GM21447 (cell line): ENCODE measurements around the gene NR2C2.
"Not testable (repeated sequence)": the region's sequence is repeated elsewhere in the genome, so short reads cannot be mapped to it uniquely, and the experiment has no call there.

ENCODE experiments used
- ATAC-seq: cut with Tn5 transposase; IDR thresholded peaks from one replicate; pipeline ENCODE4 v1.9.1; 2021; ENCODE audit not compliant: unreplicated experiment

NR2C2 gene

GRCh38 chr3:14957153-14957552 lies 9.8 kb downstream of the NR2C2 start:
- no peak for ATAC-seq

- no peak for ATAC-seq
These were observed 10.5 kb downstream of the NR2C2 start for GRCh38 chr3:14957925-14958324.

- ATAC-seq: peak; percentile 55
These were observed 12.1 kb downstream of the NR2C2 start for GRCh38 chr3:14959359-14959943.

DNA sequence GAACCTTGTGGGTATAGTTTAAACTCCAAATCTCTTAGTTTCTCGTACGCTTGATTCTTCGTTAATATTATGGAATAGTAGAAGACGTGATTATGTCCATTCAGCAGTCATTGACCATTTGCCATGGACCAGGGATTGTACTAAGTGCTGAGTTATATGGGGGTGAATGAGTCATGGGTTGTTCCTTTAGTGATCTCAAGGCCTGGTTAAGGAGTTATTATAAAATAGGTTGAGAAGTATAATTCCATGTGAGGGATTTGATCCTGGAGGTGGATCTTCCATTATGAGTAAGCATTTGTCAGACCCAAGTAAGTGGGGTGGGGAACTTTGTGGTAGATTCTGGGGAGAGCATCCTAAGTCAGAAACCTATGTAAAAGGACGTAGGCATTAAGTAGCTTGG lies 15.4 kb downstream of the NR2C2 start:
- ATAC-seq: no peak

GRCh38 chr3:14967285-14967684 lies 19.9 kb downstream of the NR2C2 start:
- ATAC-seq: no peak

DNA sequence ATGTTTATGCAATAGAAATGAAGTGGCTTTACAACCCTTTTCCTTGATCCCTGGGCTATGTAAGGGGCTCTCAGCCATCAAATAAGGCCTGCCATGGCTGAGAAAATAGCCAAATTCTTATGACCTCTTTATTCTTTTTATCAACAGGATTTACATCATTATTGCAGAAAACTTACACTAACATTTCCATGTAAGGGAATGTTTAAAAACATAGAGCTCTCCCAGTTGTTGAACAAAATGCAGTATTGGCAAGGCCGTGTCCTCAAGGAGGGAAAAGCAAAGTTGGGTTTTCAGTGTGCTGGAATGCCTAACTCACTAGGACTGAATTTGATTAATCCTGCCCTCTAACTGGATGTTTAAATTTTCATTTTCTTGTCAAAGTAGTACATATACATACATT lies 22.3 kb downstream of the NR2C2 start:
- no peak for ATAC-seq

GRCh38 chr3:14976317-14976716 lies 28.9 kb downstream of the NR2C2 start:
- no peak for ATAC-seq

DNA sequence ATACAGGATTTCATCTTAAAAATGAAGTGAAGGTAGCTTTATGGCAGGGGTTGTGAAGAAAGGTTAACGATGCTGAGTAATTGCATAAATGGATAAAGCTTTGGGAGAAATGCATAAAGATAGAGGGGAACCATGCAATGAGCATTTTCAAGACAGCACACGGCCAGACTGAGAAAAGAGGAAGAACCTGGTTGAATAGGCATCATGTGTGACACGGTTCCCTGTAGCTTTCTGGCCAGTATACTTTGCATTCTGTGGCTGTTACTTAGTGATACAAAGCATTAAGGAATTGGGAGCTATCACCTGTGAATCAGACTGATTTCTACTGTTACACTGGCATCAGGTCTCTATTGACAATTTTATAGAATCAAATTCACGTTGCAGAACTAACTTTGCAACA lies 33.3 kb downstream of the NR2C2 start:
- no peak for ATAC-seq

DNA sequence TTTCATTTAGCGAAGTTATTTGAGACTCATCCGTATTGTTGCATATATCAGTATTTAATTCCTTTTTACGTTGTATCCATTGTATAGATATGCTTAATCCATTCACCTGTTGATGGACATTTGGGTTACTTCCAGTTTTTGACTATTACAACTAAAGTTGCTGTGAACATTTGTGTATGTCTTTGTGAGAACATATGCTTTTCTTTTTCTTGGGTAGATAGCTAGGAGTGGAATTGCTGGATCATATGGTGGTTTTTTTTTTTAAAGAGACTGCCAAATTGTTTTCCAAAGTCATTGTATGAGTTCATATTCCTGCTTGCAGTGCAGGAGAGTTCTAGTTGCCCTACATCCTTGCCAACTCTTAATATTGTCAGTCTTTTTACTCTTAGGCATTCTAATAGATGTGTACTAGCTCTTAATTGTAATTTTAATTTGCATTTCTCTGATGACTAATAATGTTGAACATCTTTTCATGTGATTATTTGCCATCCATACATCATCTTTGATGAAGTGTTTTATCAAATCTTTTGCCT lies 37.3 kb downstream of the NR2C2 start:
- no peak for ATAC-seq

GRCh38 chr3:14988988-14989394 lies 41.6 kb downstream of the NR2C2 start:
- peak; percentile 100 for ATAC-seq

- ATAC-seq: no peak
These were observed 42.8 kb downstream of the NR2C2 start for GRCh38 chr3:14989943-14990779.

DNA sequence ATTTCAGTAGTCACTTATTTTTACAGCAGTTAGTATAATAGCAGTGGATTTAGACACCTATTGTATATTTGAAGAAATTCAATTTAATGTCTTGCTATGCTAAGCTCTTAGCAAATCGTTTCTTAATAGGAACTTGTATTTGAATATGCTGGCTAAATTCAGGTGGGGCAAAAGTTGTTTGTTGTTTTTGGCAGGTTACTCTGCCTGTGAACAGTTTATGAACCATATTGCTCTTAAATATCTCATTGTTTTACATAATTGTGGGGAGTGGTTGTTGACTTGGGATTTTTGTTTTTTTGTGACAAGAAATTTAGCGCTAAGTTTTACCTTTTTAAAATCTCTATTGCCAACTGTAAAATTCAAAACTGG lies 43.4 kb downstream of the NR2C2 start:
- no peak for ATAC-seq

- ATAC-seq: no peak
These were observed 43.9 kb downstream of the NR2C2 start for GRCh38 chr3:14991151-14991742.

DNA sequence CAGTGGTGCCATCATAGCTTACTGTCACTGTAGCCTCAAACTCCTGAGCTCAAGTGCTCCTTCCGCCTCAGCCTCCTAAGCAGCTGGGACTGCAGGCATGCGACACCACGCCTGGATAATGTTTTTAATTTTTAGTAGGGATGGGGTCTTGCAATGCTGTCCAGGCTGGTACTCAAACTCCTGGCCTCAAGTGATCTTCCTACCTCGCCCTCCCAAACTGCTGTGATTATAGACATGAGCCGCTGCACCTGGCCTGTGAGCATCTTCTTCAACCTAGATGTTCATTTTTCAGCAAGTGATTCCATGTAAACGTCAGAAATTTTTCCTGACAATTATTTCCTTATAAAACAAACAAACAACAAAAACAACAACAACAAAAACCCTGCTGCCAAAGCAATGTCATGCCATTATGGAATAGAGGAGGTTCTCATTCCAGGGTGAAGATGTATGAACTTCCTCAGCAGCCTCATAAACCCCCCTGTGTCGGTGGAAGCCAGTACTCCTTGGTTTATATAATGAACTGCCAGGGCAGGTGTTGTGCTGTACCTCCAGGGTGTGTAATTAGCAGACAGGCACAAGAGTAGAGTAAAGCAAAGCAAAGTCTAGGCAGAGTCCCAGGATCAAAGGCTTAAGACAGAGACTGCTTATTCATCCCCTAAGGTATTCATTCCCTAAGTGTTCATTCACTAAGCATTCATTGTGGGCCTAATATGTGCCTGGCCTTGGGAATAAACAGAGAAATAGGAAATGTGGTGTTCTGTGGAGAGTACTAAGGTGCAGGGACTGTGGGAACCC lies 44.6 kb downstream of the NR2C2 start:
- no peak for ATAC-seq

DNA sequence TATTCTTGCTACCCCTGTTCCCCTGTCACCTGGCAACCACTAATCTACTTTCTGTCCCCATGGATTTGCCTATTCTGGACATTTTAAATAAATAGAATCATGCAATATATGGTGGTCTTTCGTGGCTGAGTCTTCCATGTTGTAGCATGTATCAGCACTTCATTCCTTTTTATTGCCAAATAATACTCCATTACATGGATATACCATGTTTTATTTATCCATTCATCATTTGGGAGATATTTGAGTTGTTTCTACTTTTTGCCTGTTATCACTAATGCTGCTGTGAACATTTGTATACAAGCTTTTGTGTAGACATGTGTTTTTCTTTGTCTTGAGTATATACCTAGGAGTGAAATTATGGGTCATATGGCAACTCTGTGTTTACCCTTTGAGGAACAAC lies 50.6 kb downstream of the NR2C2 start:
- no peak for ATAC-seq

- ATAC-seq: not testable (repeated sequence)
These were observed 51.8 kb downstream of the NR2C2 start for GRCh38 chr3:14999182-14999581.

- ATAC-seq: no peak
These were observed 60.3 kb downstream of the NR2C2 start for GRCh38 chr3:15007681-15008141.

- ATAC-seq: no peak
These were observed 61.8 kb downstream of the NR2C2 start for GRCh38 chr3:15009167-15009566.

- no peak for ATAC-seq
These were observed 63.3 kb downstream of the NR2C2 start for GRCh38 chr3:15010664-15011063.

- ATAC-seq: no peak
These were observed 63.8 kb downstream of the NR2C2 start for GRCh38 chr3:15011174-15011573.
